ENCODE data around the gene NAB1.

NAB1 gene

DNA sequence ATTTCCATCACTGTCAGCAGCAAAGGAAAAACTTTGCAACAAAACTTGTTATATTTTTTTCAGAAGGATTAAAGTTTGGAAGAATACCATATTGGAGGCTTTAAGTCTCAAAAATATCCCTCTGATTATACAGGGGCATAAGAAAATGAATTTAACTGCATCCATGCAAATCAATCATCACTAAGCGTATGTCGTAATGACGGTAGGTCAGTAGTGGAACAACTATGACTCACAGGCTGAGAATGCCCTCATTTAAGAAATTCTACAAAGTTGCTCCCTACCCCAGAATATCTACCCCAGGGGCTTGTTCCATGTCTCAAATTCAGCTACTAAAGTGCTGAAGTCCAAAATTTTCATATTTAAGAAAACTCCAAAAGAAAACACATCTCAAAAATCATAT is 12.5 kb upstream of the NAB1 start:
- no peak for DNase-seq (ENCODE audit: low read depth in 1 of 2, low spot score in 1 of 2)

- DNase-seq (ENCODE audit: low read depth in 1 of 2, low spot score in 1 of 2): no peak
These were observed 11.6 kb upstream of the NAB1 start for GRCh38 chr2:190637281-190637734.

GRCh38 chr2:190637903-190638618 is 10.8 kb upstream of the NAB1 start:
- DNase-seq (ENCODE audit: low read depth in 1 of 2, low spot score in 1 of 2): no peak

DNA sequence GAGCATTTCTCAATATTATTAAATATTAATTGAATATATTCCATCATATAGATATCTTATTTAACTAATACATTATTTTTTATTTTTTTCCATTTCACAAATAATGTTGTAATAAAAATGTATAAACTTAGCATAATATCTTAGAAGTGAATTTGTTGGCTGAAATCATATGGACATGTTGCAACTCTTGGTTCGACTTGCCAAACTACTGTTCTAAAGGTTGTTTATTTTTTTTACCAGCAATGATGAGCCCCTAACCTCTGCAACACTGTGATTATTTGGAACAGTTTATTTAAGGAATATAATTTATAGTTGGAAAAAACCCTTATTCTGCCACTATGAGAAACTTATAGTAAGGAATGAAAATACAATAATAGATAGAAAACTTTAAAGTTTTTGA is 8.8 kb upstream of the NAB1 start:
- DNase-seq (ENCODE audit: low read depth in 1 of 2, low spot score in 1 of 2): no peak

- no peak for DNase-seq (ENCODE audit: low read depth in 1 of 2, low spot score in 1 of 2)
These were observed 7.4 kb upstream of the NAB1 start for GRCh38 chr2:190641469-190641868.

DNA sequence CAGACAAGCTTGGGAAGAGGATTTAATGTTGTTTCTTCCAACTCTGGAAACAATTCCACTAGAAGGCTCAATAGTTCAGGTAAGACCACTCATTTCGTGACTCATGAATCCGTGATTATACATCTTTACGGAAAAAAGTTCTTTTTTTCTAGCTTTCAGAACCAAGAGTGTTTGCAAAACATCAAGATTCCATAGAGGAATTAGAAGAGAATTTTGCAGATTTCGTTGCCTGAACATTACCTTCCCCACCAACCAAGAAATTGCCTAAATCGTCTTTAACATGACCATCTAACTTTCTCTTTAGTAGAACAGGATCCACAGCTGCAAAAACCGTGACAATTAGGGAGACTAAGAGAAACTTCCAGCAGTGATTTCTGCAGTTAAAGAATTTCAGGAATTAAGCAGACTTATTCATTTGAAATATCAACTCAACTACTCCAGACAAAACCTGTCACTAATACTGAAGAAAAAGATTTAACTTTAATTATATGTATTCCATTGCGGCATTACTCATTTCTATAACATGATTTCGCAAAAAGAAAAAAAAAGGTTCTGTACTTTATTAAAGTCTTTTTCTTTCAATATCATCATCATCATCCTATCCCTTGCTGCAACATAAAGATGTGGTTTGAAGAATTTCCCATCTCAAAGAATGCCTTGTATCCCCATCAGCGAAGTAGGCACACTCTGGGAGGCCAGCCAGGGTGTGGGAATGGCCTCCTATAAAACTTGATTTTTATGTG is 1.9 kb upstream of the NAB1 start:
- DNase-seq (ENCODE audit: low read depth in 1 of 2, low spot score in 1 of 2): no peak

GRCh38 chr2:190648289-190649034 is 421 bp upstream of the NAB1 start:
- DNase-seq (ENCODE audit: low read depth in 1 of 2, low spot score in 1 of 2): peak; percentile 72 to 84

DNA sequence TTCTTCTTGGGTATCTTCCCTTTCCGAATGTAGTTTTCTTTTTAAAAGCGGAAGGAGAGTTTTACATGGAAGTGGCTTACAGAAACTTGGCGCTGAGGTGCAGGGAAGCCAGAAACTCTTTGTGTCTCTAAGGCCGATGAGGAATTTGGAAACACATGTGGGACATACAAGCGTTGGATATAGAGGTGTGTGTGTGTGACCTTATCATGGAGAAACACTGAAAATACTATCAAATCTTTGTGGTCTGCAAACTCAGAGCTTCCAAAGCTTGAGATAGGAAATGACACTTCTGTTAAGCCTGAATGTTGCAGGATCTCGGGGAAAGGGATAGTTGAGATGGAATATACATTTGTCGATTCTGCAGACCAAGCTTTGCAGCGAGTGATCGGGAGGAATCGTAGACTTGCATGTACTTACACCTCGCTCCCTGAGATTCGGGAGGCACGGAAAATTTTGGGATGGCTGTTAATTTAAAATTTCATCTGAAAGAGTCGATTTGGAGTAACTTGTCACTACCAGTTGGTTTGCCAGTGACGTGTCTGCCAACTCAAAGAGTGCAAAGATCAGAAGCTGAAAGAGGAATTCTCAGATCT is 1.0 kb downstream of the NAB1 start:
- no peak for DNase-seq (ENCODE audit: low read depth in 1 of 2, low spot score in 1 of 2)

DNA sequence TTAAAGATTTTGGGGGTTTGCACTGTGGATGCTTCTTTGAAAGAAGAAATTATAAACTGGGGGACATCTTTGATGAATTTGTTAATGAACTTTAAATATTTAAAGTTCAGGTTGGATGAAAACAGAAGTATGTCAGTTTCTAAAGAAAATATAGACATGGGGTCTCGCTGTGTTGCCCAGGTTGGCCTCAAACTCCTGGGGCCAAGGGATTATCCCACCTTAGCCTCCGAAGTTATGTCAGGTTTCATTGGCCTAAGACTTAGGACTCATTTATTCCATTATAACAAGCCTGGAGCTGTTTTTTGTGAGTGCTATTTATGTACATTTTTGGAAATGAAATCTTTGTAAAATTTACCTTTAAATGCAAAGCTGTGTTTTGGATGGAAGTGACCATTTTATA is 2.5 kb downstream of the NAB1 start:
- DNase-seq (ENCODE audit: low read depth in 1 of 2, low spot score in 1 of 2): no peak

DNA sequence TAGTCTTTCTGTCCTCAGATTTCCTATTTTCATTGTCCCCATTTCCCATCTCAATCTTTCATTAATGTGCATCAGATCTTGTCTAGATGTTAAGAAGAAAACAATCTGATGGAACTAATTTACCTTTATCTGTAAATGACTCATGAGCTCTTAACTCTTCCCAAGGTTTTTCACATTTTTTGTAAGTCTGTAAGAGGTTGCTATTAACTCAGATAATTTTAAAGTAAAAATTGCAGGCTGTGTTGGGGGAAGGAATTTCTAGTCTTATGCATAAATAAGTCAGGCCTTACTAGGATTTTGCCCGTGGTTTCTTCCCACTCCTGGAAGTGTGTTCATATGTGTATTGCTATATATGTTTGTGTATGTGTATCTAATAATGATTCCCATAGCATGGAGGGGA is 4.3 kb downstream of the NAB1 start:
- DNase-seq (ENCODE audit: low read depth in 1 of 2, low spot score in 1 of 2): no peak

GRCh38 chr2:190653931-190654330 is 5.0 kb downstream of the NAB1 start:
- no peak for DNase-seq (ENCODE audit: low read depth in 1 of 2, low spot score in 1 of 2)

- DNase-seq (ENCODE audit: low read depth in 1 of 2, low spot score in 1 of 2): no peak
These were observed 6.2 kb downstream of the NAB1 start for GRCh38 chr2:190655113-190655512.

GRCh38 chr2:190655570-190655969 is 6.7 kb downstream of the NAB1 start:
- DNase-seq (ENCODE audit: low read depth in 1 of 2, low spot score in 1 of 2): no peak

DNA sequence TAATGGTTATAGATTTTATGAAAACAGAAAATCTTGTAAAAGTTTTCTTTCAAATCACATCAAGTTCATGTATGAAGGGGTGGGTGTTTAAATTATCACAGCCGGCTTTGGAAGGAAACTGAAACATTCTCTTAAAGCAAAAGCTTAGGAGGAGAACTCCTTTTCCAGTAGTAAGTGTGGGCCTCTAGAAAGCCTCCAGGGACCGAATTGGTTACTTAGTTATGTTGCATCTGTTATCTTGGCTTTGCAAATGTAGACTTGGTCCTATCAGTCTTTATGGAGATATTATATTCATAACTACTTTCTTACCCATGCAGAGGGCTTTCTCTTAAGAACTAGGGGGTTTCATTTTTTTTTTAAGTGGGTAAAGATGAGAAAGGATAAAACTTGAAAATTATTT is 7.4 kb downstream of the NAB1 start:
- DNase-seq (ENCODE audit: low read depth in 1 of 2, low spot score in 1 of 2): no peak

DNA sequence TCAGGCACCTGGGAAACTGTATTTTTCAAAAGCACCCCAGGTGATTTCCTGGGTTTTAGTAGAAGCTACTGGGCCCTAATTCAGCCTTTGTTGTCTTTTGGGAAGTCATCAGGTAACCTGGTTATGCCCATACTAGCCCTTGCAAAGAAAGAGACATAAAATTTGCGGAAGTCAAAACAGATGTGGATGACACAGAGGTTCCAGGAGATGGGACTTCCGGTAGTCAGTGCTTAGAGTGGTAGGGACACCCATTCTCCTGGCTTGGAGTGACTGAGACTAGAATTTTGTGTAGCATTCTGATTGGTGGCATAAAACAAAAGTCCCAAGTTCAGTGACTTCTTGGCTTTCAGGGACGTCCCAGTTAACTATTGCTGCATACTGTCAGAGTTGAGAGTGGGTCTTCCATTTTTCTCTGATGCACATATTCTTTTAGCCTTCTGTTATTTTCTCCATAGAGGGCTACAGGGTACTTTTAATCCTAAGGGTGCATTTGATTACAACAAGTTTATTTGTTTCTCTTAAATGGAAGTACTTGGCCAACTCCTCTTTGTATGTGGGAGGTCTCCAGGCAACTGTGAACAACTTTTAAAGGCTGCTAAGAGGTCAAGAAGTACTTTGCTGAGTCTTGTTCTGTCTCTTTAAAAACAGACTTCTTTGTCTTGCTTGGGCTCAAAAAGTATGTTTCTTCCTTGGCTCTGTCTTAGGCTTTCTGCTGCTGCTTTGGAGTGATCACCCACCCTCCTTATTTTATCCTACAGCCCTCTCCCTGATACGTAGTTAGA is 8.8 kb downstream of the NAB1 start:
- DNase-seq (ENCODE audit: low read depth in 1 of 2, low spot score in 1 of 2): no peak

- DNase-seq (ENCODE audit: low read depth in 1 of 2, low spot score in 1 of 2): no peak
These were observed 10.7 kb downstream of the NAB1 start for GRCh38 chr2:190659553-190659952.

DNA sequence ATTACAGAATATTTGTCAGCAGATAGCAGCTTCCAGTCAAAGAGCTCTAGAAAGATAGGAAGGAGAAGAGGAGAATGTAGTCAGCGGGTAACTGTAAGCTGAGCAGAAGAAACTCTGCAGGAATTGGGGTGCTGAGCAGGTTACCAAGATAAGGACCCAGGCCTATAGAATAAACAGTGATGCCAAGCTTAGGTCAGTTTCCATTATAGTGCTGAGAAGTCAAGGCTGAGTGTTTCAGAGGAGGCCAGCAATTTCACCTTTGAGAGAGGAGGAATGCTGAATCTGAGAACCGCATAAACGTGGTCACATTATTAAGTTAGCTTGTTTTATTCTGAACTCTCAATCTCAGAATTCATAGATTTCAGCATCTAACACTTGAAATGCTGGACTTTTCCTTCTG is 13.9 kb downstream of the NAB1 start:
- no peak for DNase-seq (ENCODE audit: low read depth in 1 of 2, low spot score in 1 of 2)

- DNase-seq (ENCODE audit: low read depth in 1 of 2, low spot score in 1 of 2): no peak
These were observed 14.5 kb downstream of the NAB1 start for GRCh38 chr2:190663348-190663747.

DNA sequence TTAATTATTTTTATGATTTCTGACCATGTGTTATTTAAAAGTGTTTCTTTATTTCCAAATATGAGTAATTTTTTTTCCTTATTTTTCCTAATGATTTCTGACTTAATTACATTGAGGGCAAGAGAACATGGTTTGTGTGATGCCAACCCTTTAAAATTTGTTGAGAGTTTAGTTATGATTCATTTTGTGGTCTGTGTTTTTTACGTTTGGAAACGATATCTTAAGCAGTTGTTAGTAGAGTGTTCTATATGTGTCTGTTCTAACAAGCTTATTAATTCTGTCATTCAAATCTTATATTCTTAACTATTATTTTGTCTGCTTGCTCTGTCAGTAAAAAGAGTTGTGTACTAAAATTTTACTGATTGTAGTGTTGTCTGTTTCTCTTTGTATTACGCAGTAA is 15.0 kb downstream of the NAB1 start:
- no peak for DNase-seq (ENCODE audit: low read depth in 1 of 2, low spot score in 1 of 2)

GRCh38 chr2:190664240-190664639 is 15.4 kb downstream of the NAB1 start:
- DNase-seq (ENCODE audit: low read depth in 1 of 2, low spot score in 1 of 2): no peak

DNA sequence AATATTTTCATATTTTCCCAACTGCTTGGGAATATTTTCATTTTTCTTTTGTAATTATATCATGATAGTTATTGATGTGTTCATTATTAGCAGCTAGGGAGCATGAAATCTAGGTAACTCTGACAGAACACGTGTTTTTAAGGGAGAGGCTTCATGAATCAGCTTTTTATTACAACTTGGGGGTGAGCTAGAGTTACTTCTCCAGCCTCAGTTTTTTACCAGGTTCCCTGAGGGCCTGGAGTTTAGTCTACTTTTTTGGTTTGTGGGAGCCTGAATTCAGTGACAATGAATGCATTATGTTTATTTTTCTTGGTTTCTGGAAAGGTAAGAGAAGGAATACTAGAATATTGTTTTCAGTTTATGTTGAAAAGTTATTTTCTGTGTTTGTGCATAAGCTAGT is 18.0 kb downstream of the NAB1 start:
- no peak for DNase-seq (ENCODE audit: low read depth in 1 of 2, low spot score in 1 of 2)
